H1 (cell line): ENCODE measurements around the gene MAST2. TPM values are rescaled to one million over a fixed set of nuclear protein-coding genes. Genes with fewer than 3 reads are reported as not detected.
"Not testable (repeated sequence)": the region's sequence is repeated elsewhere in the genome, so short reads cannot be mapped to it uniquely, and the experiment has no call there.

Experiments used
- CTCF ChIA-PET: fragments of 300-600 bp; sonication (Branson Sonifier 250); formaldehyde crosslinking; loops from one replicate; lab custom pipeline; 2021; ENCODE audit not compliant: partially characterized antibody; lab: Charles Lee
- POLR2A ChIA-PET: fragments of 300-600 bp; sonication (Branson Sonifier 250); formaldehyde crosslinking; loops from one replicate; lab custom pipeline; 2021; ENCODE audit warnings: inconsistent platforms; ENCODE audit not compliant: partially characterized antibody; lab: Charles Lee
- DNase-seq, 2 experiments: peaks; one replicate each; pipeline versions ENCODE4 v3.0.0 to v3.0.0-alpha.2; 2010 to 2022; ENCODE audit warnings: low spot score in 2 of 2, low read depth in 1 of 2, mixed read lengths in 1 of 2
- FAIRE-seq: peaks from 2 replicates; lab custom pipeline; 2011; peaks lifted over from hg19 to GRCh38; lab: Jason Lieb, UNC
- H2AFZ ChIP-seq: 2 replicates; pipeline ENCODE4 v1.8.1; 2012; ENCODE audit warnings: low read length, inconsistent platforms
- H2AK5ac ChIP-seq: 2 replicates; pipeline ENCODE4 v1.6.1; 2013; ENCODE audit warnings: low read depth, low read length
- H2BK120ac ChIP-seq: replicated peaks from 2 replicates; pipeline ENCODE3; 2013; ENCODE audit warnings: low read depth, low read length, inconsistent platforms
- H2BK12ac ChIP-seq: 2 replicates; pipeline ENCODE4 v1.6.1; 2013; ENCODE audit warnings: low read depth, low read length
- H2BK15ac ChIP-seq: 2 replicates; pipeline ENCODE4 v1.6.1; 2013; ENCODE audit warnings: low read length
- H2BK20ac ChIP-seq: 2 replicates; pipeline ENCODE4 v1.6.1; 2013; ENCODE audit warnings: low read length
- H2BK5ac ChIP-seq: 2 replicates; pipeline ENCODE4 v1.6.1; 2013; ENCODE audit warnings: low read depth, low read length
- H3K14ac ChIP-seq: 2 replicates; pipeline ENCODE4 v1.6.1; 2013; ENCODE audit warnings: inconsistent platforms; ENCODE audit not compliant: insufficient read length
- H3K18ac ChIP-seq: 2 replicates; pipeline ENCODE4 v1.6.1; 2013; ENCODE audit warnings: low read length; ENCODE audit errors: extremely low read depth
- H3K23ac ChIP-seq: 2 replicates; pipeline ENCODE4 v1.6.1; 2013; ENCODE audit warnings: inconsistent platforms; ENCODE audit not compliant: insufficient read length
- H3K23me2 ChIP-seq: 2 replicates; pipeline ENCODE4 v1.6.1; 2013; ENCODE audit warnings: low read depth, low read length
- H3K27ac ChIP-seq: 2 replicates; pipeline ENCODE4 v1.6.1; 2011; ENCODE audit warnings: low read depth, low read length, inconsistent platforms
- H3K27me3 ChIP-seq, 4 experiments: replicated peaks in 1 of 4; 1 replicate in 1 of 4; 2 replicates in 3 of 4; pipeline versions ENCODE4 v1.6.1 to v1.8.1; 2011 to 2013; ENCODE audit warnings: low read length in 3 of 4, mild to moderate bottlenecking in 3 of 4, inconsistent platforms in 2 of 4, mixed read lengths in 2 of 4, moderate library complexity in 1 of 4; ENCODE audit not compliant: control insufficient read depth in 3 of 4, insufficient read depth in 3 of 4; ENCODE audit errors: extremely low read depth in 1 of 4
- H3K36me3 ChIP-seq, 4 experiments: 2 replicates each; pipeline versions ENCODE4 v1.6.1 to v1.8.1; 2011 to 2013; ENCODE audit warnings: mild to moderate bottlenecking in 4 of 4, low read length in 3 of 4, moderate library complexity in 2 of 4, control low read depth in 1 of 4, inconsistent platforms in 1 of 4; ENCODE audit not compliant: insufficient read depth in 4 of 4, control insufficient read depth in 2 of 4
- H3K4ac ChIP-seq: replicated peaks from 2 replicates; pipeline ENCODE3; 2013; ENCODE audit warnings: low read length, low read depth, mixed read lengths, inconsistent platforms; ENCODE audit not compliant: insufficient read length
- H3K4me1 ChIP-seq, 4 experiments: replicated peaks in 1 of 4; 1 replicate in 1 of 4; 2 replicates in 3 of 4; pipeline versions ENCODE4 v1.6.1 to v1.8.1; 2011 to 2013; ENCODE audit warnings: low read length in 3 of 4, inconsistent platforms in 2 of 4, mixed read lengths in 1 of 4; ENCODE audit not compliant: insufficient read depth in 4 of 4, control insufficient read depth in 3 of 4
- H3K4me2 ChIP-seq, 2 experiments: 2 replicates each; pipeline versions ENCODE4 v1.6.1 to v1.8.1; 2011 to 2013; ENCODE audit warnings: low read depth in 2 of 2, low read length in 2 of 2, control low read depth in 1 of 2, inconsistent platforms in 1 of 2, mild to moderate bottlenecking in 1 of 2; ENCODE audit not compliant: insufficient read depth in 1 of 2
- H3K4me3 ChIP-seq, 4 experiments: fragments of 200-600, 300-600 bp in 1 of 4; sonication (generic), shearing (Covaris generic), sonication (Bioruptor Twin) in 1 of 4; 2 replicates each; pipeline versions ENCODE4 v1.5.1 to v1.8.1; 2011 to 2016; ENCODE audit warnings: low read length in 4 of 4, low read depth in 3 of 4, control low read depth in 2 of 4, inconsistent platforms in 2 of 4, mild to moderate bottlenecking in 2 of 4, mixed read lengths in 1 of 4, moderate library complexity in 1 of 4; ENCODE audit not compliant: insufficient read depth in 2 of 4; ENCODE audit errors: extremely low read depth in 1 of 4
- H3K56ac ChIP-seq: replicated peaks from 2 replicates; pipeline ENCODE3; 2013; ENCODE audit warnings: low read depth, mild to moderate bottlenecking, mixed read lengths, low read length, inconsistent platforms; ENCODE audit not compliant: insufficient read length
- H3K79me1 ChIP-seq: 2 replicates; pipeline ENCODE4 v1.6.1; 2013; ENCODE audit warnings: low read depth, low read length, control low read depth
- H3K79me2 ChIP-seq, 2 experiments: 2 replicates each; pipeline versions ENCODE4 v1.6.1 to v1.8.1; 2012 to 2013; ENCODE audit warnings: low read length in 2 of 2, mild to moderate bottlenecking in 2 of 2, inconsistent platforms in 1 of 2; ENCODE audit not compliant: insufficient read depth in 2 of 2, control insufficient read depth in 1 of 2
- H3K9ac ChIP-seq, 4 experiments: replicated peaks in 1 of 4; 1 replicate in 1 of 4; 2 replicates in 3 of 4; pipeline versions ENCODE4 v1.6.1 to v1.8.1; 2011 to 2013; ENCODE audit warnings: low read depth in 3 of 4, low read length in 3 of 4, control low read depth in 2 of 4, mild to moderate bottlenecking in 2 of 4, moderate library complexity in 2 of 4, inconsistent platforms in 1 of 4; ENCODE audit errors: extremely low read depth in 1 of 4
- H3K9me3 ChIP-seq, 2 experiments: 2 replicates each; pipeline versions ENCODE4 v1.6.1 to v1.8.1; 2012 to 2013; ENCODE audit warnings: mild to moderate bottlenecking in 2 of 2, moderate library complexity in 2 of 2, control low read depth in 1 of 2, inconsistent platforms in 1 of 2, low read depth in 1 of 2, low read length in 1 of 2, mixed read lengths in 1 of 2; ENCODE audit not compliant: insufficient read depth in 2 of 2
- H4K20me1 ChIP-seq, 2 experiments: replicated peaks in 1 of 2; 2 replicates each; pipeline versions ENCODE3 to v1.8.1; 2011 to 2013; ENCODE audit warnings: inconsistent platforms in 2 of 2, low read length in 2 of 2, mild to moderate bottlenecking in 1 of 2; ENCODE audit not compliant: insufficient read depth in 2 of 2, control insufficient read depth in 1 of 2
- H4K5ac ChIP-seq: 2 replicates; pipeline ENCODE4 v1.6.1; 2013; ENCODE audit warnings: low read length, low read depth, mixed read lengths, inconsistent platforms; ENCODE audit not compliant: insufficient read length
- H4K8ac ChIP-seq: 2 replicates; pipeline ENCODE4 v1.8.0; 2013; ENCODE audit warnings: mild to moderate bottlenecking, moderate library complexity, low read length, inconsistent platforms; ENCODE audit not compliant: insufficient read depth; ENCODE audit errors: extremely low read depth
- H4K91ac ChIP-seq: replicated peaks from 2 replicates; pipeline ENCODE3; 2013; ENCODE audit warnings: low read length, mixed read lengths, inconsistent platforms; ENCODE audit not compliant: insufficient read length
- WGBS, 2 experiments: shearing (Covaris generic) in 1 of 2; methylation state at CpG; one replicate each; pipeline versions ENCODE4 v1.1.6 to v1.1.7; 2013 to 2015; ENCODE audit warnings: low lambda C conversion rate in 2 of 2, mixed read lengths in 2 of 2, inconsistent platforms in 1 of 2, low coverage in 1 of 2, missing lambda C conversion rate in 1 of 2; ENCODE audit not compliant: insufficient replicate concordance in 2 of 2, insufficient coverage in 1 of 2, insufficient read length in 1 of 2; ENCODE audit errors: extremely low coverage in 1 of 2, missing lambda C conversion rate in 1 of 2; 5-methylcytosine and 5-hydroxymethylcytosine counted together
- polyA plus RNA-seq, 7 experiments: library from polyadenylated mRNA; depleted of rRNA in 3 of 7; stranded (reverse) in 5 of 7; unstranded in 2 of 7; fragments of >200 nt in 5 of 7; fragments of 200-250 nt in 2 of 7; gene quantifications; 1 replicate in 5 of 7; 2 replicates in 1 of 7; 4 replicates in 1 of 7; pipeline versions ENCODE4 v1.2.1 to v1.2.3, GENCODE V29; 2011 to 2013; ENCODE audit warnings: missing spikeins in 2 of 7, mixed read lengths in 2 of 7
- total RNA-seq: library from RNA; stranded (reverse); fragmentation: NEBNext Ultra II Directional; extraction: Animal tissue kit (Norgen Biotek cat#: 25700); gene quantifications from 2 replicates; pipeline ENCODE4 v1.2.1, GENCODE V29; 2021

The MAST2 gene
- total and polyA plus RNA-seq, 2 of the 8 experiments (the other 6 are each of a cell fraction or from before 2014, with no cell fraction given): 20.5 to 35.4 TPM

DNA sequence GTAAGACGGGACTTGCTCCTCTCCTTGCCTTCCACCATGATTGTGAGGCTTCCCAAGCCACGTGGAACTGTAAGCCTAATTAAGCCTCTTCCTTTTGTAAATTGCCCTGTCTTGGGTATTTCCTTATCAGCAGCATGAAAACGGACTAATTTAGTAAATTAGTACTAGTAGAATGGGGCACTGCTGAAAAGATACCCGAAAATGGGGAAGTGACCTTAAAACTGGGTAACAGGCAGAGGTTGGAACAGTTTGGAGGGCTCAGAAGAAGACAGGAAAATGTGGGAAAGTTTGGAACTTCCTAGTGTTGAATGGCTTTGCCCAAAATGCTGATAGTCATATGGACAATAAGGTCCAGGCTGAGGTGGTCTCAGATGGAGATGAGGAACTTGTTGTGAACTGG is 253.8 kb downstream of the MAST2 start:
- H2BK20ac ChIP-seq, H3K79me1 ChIP-seq, H2AFZ ChIP-seq, FAIRE-seq, H4K91ac ChIP-seq, H3K56ac ChIP-seq, CTCF ChIA-PET, DNase-seq, H3K79me2 ChIP-seq, H3K4ac ChIP-seq, H3K9me3 ChIP-seq, H2BK12ac ChIP-seq, POLR2A ChIA-PET, H4K8ac ChIP-seq, H3K14ac ChIP-seq, H3K4me2 ChIP-seq, H3K27ac ChIP-seq, H2AK5ac ChIP-seq, H3K27me3 ChIP-seq, H2BK120ac ChIP-seq, H3K23me2 ChIP-seq, H4K20me1 ChIP-seq, H2BK5ac ChIP-seq, H3K4me1 ChIP-seq, H3K18ac ChIP-seq, H3K9ac ChIP-seq, H4K5ac ChIP-seq, H3K4me3 ChIP-seq, H2BK15ac ChIP-seq, H3K23ac ChIP-seq: not testable (repeated sequence)
- peaks cover 0 to 18% (median 6%) of the 10 kb centered on the region in 4 experiments; a peak in 5 of 8 replicates for H3K36me3 ChIP-seq
- WGBS, 2 experiments: 79% methylated on average over 4 of the region's 4 CpGs; no CpG with 5 or more reads in 1 of the 2 experiments
